IMR-90 (cell line): ENCODE data around the gene HFE. TPM values are rescaled to one million over a fixed set of nuclear protein-coding genes. Genes with fewer than 3 reads are reported as not detected.

ENCODE experiments used
- ATAC-seq: fragments of 200-7000 bp; cut with Tn5 transposase; 2 replicates; pipeline ENCODE4 v1.9.1; 2020; ENCODE audit warnings: low read depth, mild to moderate bottlenecking, moderate library complexity
- BruUV-seq: library from RNA; stranded (reverse); fragments of 400-500 nt; replicated peaks from 2 replicates; lab custom pipeline; 2021; lab: Mats Ljungman, UMichigan
- CTCF ChIA-PET: fragments of 300-600 bp; formaldehyde crosslinking; extraction: SDS; loops from one replicate; lab custom pipeline; 2021; ENCODE audit warnings: antibody characterized with exemption; lab: Yijun Ruan, JAX
- POLR2A ChIA-PET: fragments of 300-600 bp; sonication (Branson Sonifier 250); formaldehyde crosslinking; loops from one replicate; lab custom pipeline; 2022; ENCODE audit warnings: antibody characterized with exemption; ENCODE audit not compliant: unreplicated experiment; lab: Charles Lee
- DNase-seq: peaks from one replicate; pipeline ENCODE4 v3.0.0; 2013
- H2AFZ ChIP-seq: replicated peaks from 2 replicates; pipeline ENCODE3; 2013; ENCODE audit warnings: low read length, mild to moderate bottlenecking; ENCODE audit not compliant: poor library complexity
- H2AK5ac ChIP-seq: 2 replicates; pipeline ENCODE4 v1.6.1; 2013; ENCODE audit warnings: low read depth, low read length, inconsistent platforms
- H2AK9ac ChIP-seq: replicated peaks from 2 replicates; pipeline ENCODE3; 2013; ENCODE audit warnings: mild to moderate bottlenecking, low read depth, low read length, moderate library complexity; ENCODE audit not compliant: poor library complexity
- H2BK120ac ChIP-seq: 2 replicates; pipeline ENCODE4 v1.6.1; 2013; ENCODE audit warnings: low read depth, low read length, inconsistent platforms
- H2BK15ac ChIP-seq: 3 replicates; pipeline ENCODE4 v1.6.1; 2013; ENCODE audit warnings: low read depth, low read length, inconsistent platforms
- H2BK20ac ChIP-seq: 2 replicates; pipeline ENCODE4 v1.6.1; 2013; ENCODE audit warnings: low read depth, mild to moderate bottlenecking, inconsistent platforms, low read length, moderate library complexity
- H2BK5ac ChIP-seq: 2 replicates; pipeline ENCODE4 v1.6.1; 2013; ENCODE audit warnings: mild to moderate bottlenecking, low read depth, low read length, inconsistent platforms; ENCODE audit not compliant: poor library complexity, severe bottlenecking
- H3K14ac ChIP-seq: replicated peaks from 2 replicates; pipeline ENCODE4 v1.6.1; 2013; ENCODE audit warnings: low read depth, low read length, inconsistent platforms
- H3K18ac ChIP-seq: 2 replicates; pipeline ENCODE4 v1.6.1; 2013; ENCODE audit warnings: low read depth, low read length, control low read depth
- H3K23ac ChIP-seq: 2 replicates; pipeline ENCODE4 v1.6.1; 2013; ENCODE audit warnings: low read depth, low read length, inconsistent platforms
- H3K27ac ChIP-seq: 2 replicates; pipeline ENCODE4 v1.5.1; 2013; ENCODE audit warnings: mild to moderate bottlenecking, control low read depth, low read length; ENCODE audit not compliant: insufficient read depth
- H3K27me3 ChIP-seq: 2 replicates; pipeline ENCODE4 v1.6.1; 2013; ENCODE audit warnings: low read length; ENCODE audit not compliant: control insufficient read depth, insufficient read depth
- H3K36me3 ChIP-seq: 2 replicates; pipeline ENCODE4 v1.6.1; 2013; ENCODE audit warnings: low read length, mixed read lengths; ENCODE audit not compliant: control insufficient read depth, insufficient read depth
- H3K4ac ChIP-seq: 2 replicates; pipeline ENCODE4 v1.6.1; 2013; ENCODE audit warnings: low read depth, low read length, inconsistent platforms
- H3K4me1 ChIP-seq: 2 replicates; pipeline ENCODE4 v1.6.1; 2013; ENCODE audit warnings: low read length, mixed read lengths; ENCODE audit not compliant: control insufficient read depth, insufficient read depth
- H3K4me2 ChIP-seq: 2 replicates; pipeline ENCODE4 v1.6.1; 2013; ENCODE audit warnings: low read depth, mild to moderate bottlenecking, control low read depth, low read length, moderate library complexity
- H3K4me3 ChIP-seq: 2 replicates; pipeline ENCODE4 v1.5.1; 2013; ENCODE audit warnings: low read depth, mild to moderate bottlenecking, control low read depth, low read length, moderate library complexity; ENCODE audit not compliant: insufficient read depth
- H3K56ac ChIP-seq: 2 replicates; pipeline ENCODE4 v1.6.1; 2013; ENCODE audit warnings: low read length, inconsistent platforms; ENCODE audit not compliant: insufficient read depth; ENCODE audit errors: extremely low read depth
- H3K79me1 ChIP-seq, 2 experiments: 2 replicates each; pipeline ENCODE4 v1.6.1; 2013; ENCODE audit warnings: low read length in 2 of 2, inconsistent platforms in 1 of 2, low read depth in 1 of 2
- H3K9ac ChIP-seq: 2 replicates; pipeline ENCODE4 v1.6.1; 2013; ENCODE audit warnings: low read depth, low read length, control low read depth
- H3K9me1 ChIP-seq: 2 replicates; pipeline ENCODE4 v1.6.1; 2013; ENCODE audit warnings: low read length, inconsistent platforms; ENCODE audit not compliant: insufficient read depth
- H3K9me3 ChIP-seq: 2 replicates; pipeline ENCODE4 v1.6.1; 2013; ENCODE audit warnings: low read length; ENCODE audit not compliant: control insufficient read depth, insufficient read depth
- H4K20me1 ChIP-seq: 2 replicates; pipeline ENCODE4 v1.6.1; 2013; ENCODE audit warnings: low read length, inconsistent platforms; ENCODE audit not compliant: insufficient read depth
- H4K5ac ChIP-seq: 2 replicates; pipeline ENCODE4 v1.6.1; 2013; ENCODE audit warnings: mild to moderate bottlenecking, low read depth, low read length, control low read depth
- H4K8ac ChIP-seq, 2 experiments: 2 replicates each; pipeline ENCODE4 v1.6.1; 2013; ENCODE audit warnings: low read depth in 2 of 2, low read length in 2 of 2, control low read depth in 1 of 2, inconsistent platforms in 1 of 2
- H4K91ac ChIP-seq: 2 replicates; pipeline ENCODE4 v1.6.1; 2013; ENCODE audit warnings: low read depth, low read length, inconsistent platforms; ENCODE audit not compliant: insufficient read depth
- BHLHE40 ChIP-seq: fragments of 150-350 bp; IDR thresholded peaks from 2 replicates; pipeline ENCODE4 v1.6.1; 2016; ENCODE audit warnings: mild to moderate bottlenecking, low read depth, low read length
- CEBPB ChIP-seq: IDR thresholded peaks from 2 replicates; pipeline ENCODE4 v1.6.1; 2012; ENCODE audit warnings: low read depth, low read length, improper control_type of control experiment
- CHD1 ChIP-seq: IDR thresholded peaks from 2 replicates; pipeline ENCODE4 v1.6.1; 2012; ENCODE audit warnings: low read depth, low read length, improper control_type of control experiment
- CTCF ChIP-seq: conservative IDR thresholded peaks from 2 replicates; pipeline ENCODE4 v1.5.1; 2012; ENCODE audit warnings: mild to moderate bottlenecking, low read depth, low read length, improper control_type of control experiment
- ELK1 ChIP-seq: fragments of 150-350 bp; IDR thresholded peaks from 2 replicates; pipeline ENCODE4 v1.6.1; 2016; ENCODE audit warnings: low read depth, mild to moderate bottlenecking, low read length, moderate library complexity, borderline replicate concordance
- FOS ChIP-seq: fragments of 150-350 bp; IDR thresholded peaks from 2 replicates; pipeline ENCODE4 v1.6.1; 2016; ENCODE audit warnings: low read depth, low read length
- MAFK ChIP-seq: IDR thresholded peaks from 2 replicates; pipeline ENCODE4 v1.6.1; 2012; ENCODE audit warnings: low read depth, low read length, improper control_type of control experiment
- MAZ ChIP-seq: IDR thresholded peaks from 2 replicates; pipeline ENCODE4 v1.6.1; 2012; ENCODE audit warnings: low read depth, mild to moderate bottlenecking, low read length, improper control_type of control experiment, moderate library complexity, borderline replicate concordance
- MXI1 ChIP-seq: IDR thresholded peaks from 2 replicates; pipeline ENCODE4 v1.6.1; 2012; ENCODE audit warnings: low read depth, mild to moderate bottlenecking, low read length, moderate library complexity, borderline replicate concordance
- NFE2L2 ChIP-seq: fragments of 150-350 bp; IDR thresholded peaks from 2 replicates; pipeline ENCODE4 v1.6.1; 2016; ENCODE audit warnings: low read depth, mild to moderate bottlenecking, low read length
- POLR2A ChIP-seq: IDR thresholded peaks from 2 replicates; pipeline ENCODE4 v1.6.1; 2012; ENCODE audit warnings: mild to moderate bottlenecking, low read depth, low read length
- RAD21 ChIP-seq: IDR thresholded peaks from 2 replicates; pipeline ENCODE4 v1.6.1; 2012; ENCODE audit warnings: low read length, improper control_type of control experiment
- RCOR1 ChIP-seq: IDR thresholded peaks from 2 replicates; pipeline ENCODE4 v1.6.1; 2012; ENCODE audit warnings: mild to moderate bottlenecking, low read length, improper control_type of control experiment; ENCODE audit not compliant: insufficient replicate concordance
- RFX5 ChIP-seq: IDR thresholded peaks from 2 replicates; pipeline ENCODE4 v1.8.0; 2012; ENCODE audit warnings: low read depth, mild to moderate bottlenecking, low read length, moderate library complexity
- SMC3 ChIP-seq: fragments of 150-350 bp; IDR thresholded peaks from 2 replicates; pipeline ENCODE4 v1.6.1; 2016; ENCODE audit warnings: low read depth, mild to moderate bottlenecking, antibody characterized with exemption, low read length, moderate library complexity
- USF2 ChIP-seq: fragments of 150-350 bp; IDR thresholded peaks from 2 replicates; pipeline ENCODE4 v1.6.1; 2017; ENCODE audit warnings: mild to moderate bottlenecking, antibody characterized with exemption, low read length, low read depth
- WGBS, 2 experiments: methylation state at CpG; one replicate each; pipeline versions ENCODE4 v1.1.5 to v1.1.7; 2013; ENCODE audit warnings: missing lambda C conversion rate in 2 of 2; ENCODE audit not compliant: insufficient read length in 1 of 2; ENCODE audit errors: extremely low coverage in 2 of 2; 5-methylcytosine and 5-hydroxymethylcytosine counted together
- dilution Hi-C: fragments of 300-500 bp; cut with HindIII; formaldehyde crosslinking; loops from one replicate; pipeline ENCODE4 v1.14.3; 2018; ENCODE audit warnings: low sequenced_read_pairs; ENCODE audit not compliant: unreplicated experiment
- in situ Hi-C: fragments of 300-500 bp; cut with MboI; formaldehyde crosslinking; loops from 3 replicates; pipeline ENCODE4 v1.14.3; 2019; ENCODE audit warnings: low sequenced_read_pairs, inconsistent platforms, mixed read lengths
- intact Hi-C: fragments of 100-400 bp; cut with micrococcal nuclease; formaldehyde crosslinking; loops from 2 replicates; pipeline ENCODE4 v1.10.0; 2022
- polyA plus RNA-seq, 3 experiments: library from polyadenylated mRNA; depleted of rRNA; stranded (reverse); fragments of >200 nt; gene quantifications; 2 replicates each; pipeline ENCODE4 v1.2.3, GENCODE V29; 2012; ENCODE audit warnings: low replicate concordance in 1 of 3
- total RNA-seq: library from RNA; depleted of rRNA; stranded (reverse); fragments of >200 nt; gene quantifications from 2 replicates; pipeline ENCODE4 v1.2.3, GENCODE V29; 2012

The HFE gene
- total and polyA plus RNA-seq, 2 of the 4 experiments (the other 2 are of a cell fraction): 14.9 to 15.7 TPM

GRCh38 chr6:26089272-26089671 lies 2.0 kb downstream of the HFE start:
- no peak overlapping the region for H3K4me2 ChIP-seq
- H3K79me1 ChIP-seq: peaks cover 5 to 29% of the 10 kb centered on the region in 2 experiments
- no peaks in the 10 kb centered on the region for H3K9me3 ChIP-seq
- peak overlapping the region; percentile 6 for H3K4ac ChIP-seq
- no peak overlapping the region for H2BK5ac ChIP-seq
- ATAC-seq (no peak), DNase-seq (no peak)
- H3K18ac ChIP-seq: no peak overlapping the region
- H4K91ac ChIP-seq: no peak overlapping the region
- 0 out of 3 replicates have a peak overlapping the region, but pooled peaks have one; percentile 1 for H2BK15ac ChIP-seq
- POLR2A ChIA-PET: interaction anchor here (0.9 kb wide), 1 partner anchor 73 kb away, joined by 3 read pairs; no protein-coding TSS in a partner anchor
- TF ChIP-seq CEBPB (no peak), MAZ (no peak), MXI1 (no peak), NFE2L2 (no peak), RAD21 (no peak), USF2 (no peak), CHD1 (no peak), RFX5 (no peak), RCOR1 (no peak), BHLHE40 (no peak), MAFK (no peak), SMC3 (no peak), POLR2A (no peak), ELK1 (no peak), CTCF (no peak), FOS (no peak)
- H3K9ac ChIP-seq: no peak overlapping the region
- H4K8ac ChIP-seq: peak overlapping the region in 1 of 2 experiments; percentile 25; a peak in 2 of 4 replicates
- peak overlapping the region; percentile 49 for H2AFZ ChIP-seq
- H3K27ac ChIP-seq: no peak overlapping the region
- H3K23ac ChIP-seq: peak overlapping the region; percentile 60; the same call in 1 of the 2 replicates
- no peak overlapping the region for H4K5ac ChIP-seq
- H3K4me1 ChIP-seq: peaks cover 5% of the 10 kb centered on the region
- H2AK9ac ChIP-seq: peak overlapping the region; percentile 57
- no peaks in the 10 kb centered on the region for H4K20me1 ChIP-seq
- 90% methylated on average over 1 of the region's 2 CpGs; no CpG with 5 or more reads in 1 of the 2 experiments for whole genome bisulfite sequencing, 2 experiments
- H2BK120ac ChIP-seq: peak overlapping the region; percentile 9; the same call in 1 of the 2 replicates
- H2BK20ac ChIP-seq: no peak overlapping the region
- peaks cover 14% of the 10 kb centered on the region for H3K9me1 ChIP-seq
- H2AK5ac ChIP-seq: no peak overlapping the region
- dilution Hi-C loops (no loop called here), intact Hi-C loops (no loop called here), in situ Hi-C loops (no loop called here)
- no peaks in the 10 kb centered on the region for H3K27me3 ChIP-seq
- H3K4me3 ChIP-seq: no peak overlapping the region
- peak overlapping the region; percentile 67 for H3K14ac ChIP-seq
- no peaks in the 10 kb centered on the region; the same call in 1 of the 2 replicates for H3K36me3 ChIP-seq
- H3K56ac ChIP-seq: no peak overlapping the region
- CTCF ChIA-PET: interaction anchor here (0.5 kb wide), 1 partner anchor 70 kb away, joined by 3 read pairs; no protein-coding TSS in a partner anchor
- no TSS peak for BruUV-seq
